CD4-positive, alpha-beta T cell treated with Interleukin-4 for 4 hours (primary cell): ENCODE results near the gene PDLIM1.

Experiments used
- DNase-seq: peaks from one replicate; pipeline ENCODE4 v3.0.0-alpha.2; 2020

PDLIM1 gene, protein sequence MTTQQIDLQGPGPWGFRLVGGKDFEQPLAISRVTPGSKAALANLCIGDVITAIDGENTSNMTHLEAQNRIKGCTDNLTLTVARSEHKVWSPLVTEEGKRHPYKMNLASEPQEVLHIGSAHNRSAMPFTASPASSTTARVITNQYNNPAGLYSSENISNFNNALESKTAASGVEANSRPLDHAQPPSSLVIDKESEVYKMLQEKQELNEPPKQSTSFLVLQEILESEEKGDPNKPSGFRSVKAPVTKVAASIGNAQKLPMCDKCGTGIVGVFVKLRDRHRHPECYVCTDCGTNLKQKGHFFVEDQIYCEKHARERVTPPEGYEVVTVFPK

GRCh38 chr10:95290461-95291364 lies at the start of gene PDLIM1:
Gene PDLIM1, minus strand, starts transcription at chr10:95291003. Its CDS starts 88 bp downstream, at chr10:95290915.
- peak; percentile 13 for DNase-seq

DNA sequence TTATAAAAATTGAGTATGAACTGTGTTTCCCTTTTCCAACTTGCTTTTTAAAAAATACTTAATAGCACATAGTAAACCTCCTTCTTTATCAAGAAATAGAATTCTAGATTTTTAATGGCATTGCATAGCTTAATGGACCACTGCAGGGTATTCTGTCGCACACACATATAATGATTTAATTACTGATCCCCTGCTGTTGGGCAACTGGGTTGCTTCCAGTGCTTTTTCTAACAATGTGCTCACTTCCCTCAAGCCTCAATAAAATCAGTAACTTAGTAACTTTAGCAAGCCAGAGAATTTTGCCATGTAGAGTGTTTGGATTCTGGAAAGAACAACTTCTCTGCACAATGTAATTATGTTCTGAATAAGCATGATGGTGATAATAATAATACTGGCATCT lies 49.1 kb upstream of the PDLIM1 start:
- DNase-seq: no peak

DNA sequence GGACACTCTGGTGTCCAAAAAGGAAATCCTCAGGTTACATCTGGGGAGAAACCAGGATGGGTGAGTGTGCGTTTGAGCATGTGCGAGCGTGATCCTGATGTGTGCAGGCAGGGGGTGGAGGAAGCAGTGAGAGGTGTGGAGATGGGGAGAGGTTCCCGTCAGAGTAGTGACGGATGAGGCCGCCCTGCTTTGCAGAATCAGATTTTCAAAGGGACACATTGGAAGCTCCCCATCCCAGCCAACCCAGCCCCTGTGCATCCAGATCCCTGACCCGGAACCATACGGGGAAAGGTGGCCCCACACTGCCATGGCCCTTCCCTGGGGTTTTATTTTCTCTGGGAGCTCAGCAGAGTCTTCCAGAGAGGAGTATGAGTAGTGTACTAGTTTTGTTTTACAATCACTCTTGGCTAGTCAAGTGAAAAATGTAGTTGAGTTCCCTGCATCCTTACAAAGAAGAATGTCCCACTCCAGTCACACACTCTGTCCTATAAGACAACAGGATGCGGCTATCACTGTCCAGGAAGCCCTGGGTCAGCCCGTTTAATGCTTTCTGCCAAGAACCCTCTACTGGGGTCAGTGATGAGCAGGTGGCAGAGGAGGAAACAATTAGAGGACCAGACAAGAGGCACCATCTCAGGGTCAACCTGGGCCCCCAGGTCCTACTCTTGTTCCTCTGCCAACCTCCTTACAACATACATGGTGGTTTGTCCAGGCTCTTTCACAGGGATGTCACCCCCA lies 46.8 kb upstream of the PDLIM1 start:
- no peak for DNase-seq

DNA sequence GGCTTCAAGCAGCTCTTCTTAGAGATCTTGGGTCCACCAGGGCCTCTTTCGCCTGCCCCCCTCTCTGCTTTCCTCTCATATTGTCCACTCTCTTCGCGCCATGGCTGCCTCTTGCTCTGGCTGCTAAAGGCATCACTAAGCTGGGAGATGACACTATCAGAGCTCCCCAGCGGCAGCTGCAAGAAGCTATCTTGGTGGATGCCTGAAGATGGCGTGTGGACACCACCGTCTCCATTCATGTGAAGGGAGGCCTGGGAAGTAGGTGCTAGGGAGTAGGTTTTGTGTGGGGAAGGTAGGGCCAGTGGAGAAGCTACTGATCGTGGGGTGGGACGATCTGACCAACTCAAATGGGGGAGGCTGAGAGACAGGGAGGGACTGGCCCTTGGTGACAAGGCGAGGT lies 45.9 kb upstream of the PDLIM1 start:
- DNase-seq: no peak

- no peak for DNase-seq
Observed at GRCh38 chr10:95335933-95336699, 45.3 kb upstream of the PDLIM1 start.

GRCh38 chr10:95334805-95335144 lies 44.0 kb upstream of the PDLIM1 start:
- no peak for DNase-seq

DNA sequence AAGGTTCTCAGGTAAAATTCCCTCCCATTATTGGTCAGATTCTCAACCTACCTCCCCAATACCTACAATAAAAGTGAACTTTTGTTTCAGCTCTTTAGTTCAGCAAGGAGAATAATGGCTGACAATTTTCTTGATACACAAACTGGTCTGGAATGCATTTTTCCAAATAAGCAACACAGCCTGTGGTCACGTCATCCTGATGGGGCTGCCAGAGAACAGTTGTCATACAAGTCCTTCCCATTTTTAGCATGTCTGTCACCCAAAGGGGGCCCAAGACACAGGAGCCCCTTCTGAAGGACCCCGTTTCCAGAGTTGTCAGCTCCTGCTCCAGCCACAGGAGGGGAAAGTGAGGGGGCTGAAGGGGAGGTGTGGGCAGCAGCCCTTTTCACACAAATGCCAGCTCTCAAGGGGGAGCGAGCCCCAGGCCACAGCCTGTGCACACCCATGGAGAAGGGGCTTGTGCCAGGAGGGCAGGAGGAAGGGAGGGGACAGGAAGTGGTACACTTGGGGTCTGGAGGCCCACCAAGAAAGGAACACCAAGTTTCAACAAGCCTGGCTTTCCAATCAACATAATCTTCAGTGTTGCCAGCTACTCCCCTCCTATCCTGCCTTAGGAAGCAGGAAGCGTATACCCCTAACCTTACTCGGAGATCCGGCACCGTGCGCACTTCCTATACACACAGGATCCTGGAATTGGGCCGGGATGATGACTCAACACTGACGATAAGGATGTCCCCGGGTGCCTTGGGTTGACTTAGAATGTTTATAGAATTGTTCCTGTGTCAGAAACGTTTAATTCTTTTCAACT lies 43.4 kb upstream of the PDLIM1 start:
- DNase-seq: no peak

DNA sequence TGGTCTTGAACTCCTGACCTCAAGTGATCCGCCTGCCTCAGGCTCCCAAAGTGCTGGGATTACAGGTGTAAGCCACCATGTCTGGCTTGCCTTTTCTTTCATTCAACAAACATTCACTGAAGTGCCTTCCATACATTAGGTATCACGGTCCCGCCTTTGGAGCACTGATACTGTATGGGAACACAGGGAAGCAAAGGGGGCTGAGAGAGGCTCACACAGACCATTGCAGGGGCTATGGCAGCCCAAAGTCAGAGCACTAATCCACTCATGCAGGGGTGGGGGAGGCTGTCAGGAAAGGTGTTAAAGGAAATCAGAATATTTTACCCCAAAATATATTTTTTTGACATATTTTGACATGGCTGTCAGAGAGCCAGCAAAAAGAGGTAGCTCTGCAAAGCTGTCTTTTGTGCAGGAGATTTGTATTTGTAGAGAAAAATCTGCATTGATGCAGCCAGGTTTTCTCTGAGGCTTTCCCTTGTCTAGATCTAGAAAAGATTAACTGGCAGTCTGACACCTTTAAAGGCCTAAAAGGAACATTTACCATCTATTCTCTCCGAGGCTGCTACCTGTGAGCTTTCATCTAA lies 42.0 kb upstream of the PDLIM1 start:
- DNase-seq: no peak

DNA sequence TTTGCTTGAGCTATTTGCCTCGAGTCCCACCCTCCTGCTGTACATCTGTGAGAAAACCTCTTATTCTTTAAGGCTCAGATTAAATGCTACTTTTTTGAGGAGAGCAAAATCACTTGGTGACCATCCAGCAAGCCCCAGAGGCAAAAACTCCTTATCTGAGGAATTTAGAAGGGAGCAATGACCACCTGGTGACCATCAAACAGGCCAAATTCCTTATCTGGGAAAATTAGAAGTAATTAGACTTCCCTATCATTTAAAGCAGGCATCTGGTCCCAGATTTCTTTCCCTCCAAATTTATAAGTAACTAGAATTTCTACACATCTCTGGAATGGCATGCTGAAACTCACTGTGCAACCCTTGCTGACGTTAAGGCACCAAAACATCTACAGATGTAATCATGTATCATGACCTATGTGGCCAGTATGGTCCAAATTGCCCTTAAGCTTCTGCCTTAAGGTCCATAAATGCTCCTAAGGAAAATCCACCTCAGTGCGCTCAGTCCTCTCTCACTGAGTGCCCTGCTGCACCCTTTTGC lies 40.9 kb upstream of the PDLIM1 start:
- DNase-seq: no peak

DNA sequence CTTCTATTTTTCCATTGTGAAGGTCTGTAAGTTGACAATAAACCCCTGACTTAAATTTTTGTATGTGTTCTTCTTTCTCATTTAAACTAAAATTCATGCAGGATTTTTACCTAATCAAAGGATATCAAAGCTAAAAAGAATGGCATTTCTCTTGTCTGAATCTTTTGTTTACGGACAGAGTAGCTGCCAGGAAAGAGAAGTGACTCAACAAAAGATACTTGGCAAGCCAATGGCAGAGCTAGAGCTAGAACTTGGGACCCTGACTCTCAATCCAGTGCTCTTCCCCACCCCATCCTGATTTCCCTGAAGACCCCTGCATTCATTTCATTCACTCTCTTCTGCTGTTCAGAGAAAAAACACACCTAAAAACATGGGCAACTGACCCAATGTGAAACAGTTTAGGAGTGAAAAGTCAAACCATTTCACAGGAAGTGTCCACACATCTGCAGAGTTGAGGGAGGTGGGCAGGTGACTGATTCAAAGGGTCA lies 40.2 kb upstream of the PDLIM1 start:
- DNase-seq: no peak

DNA sequence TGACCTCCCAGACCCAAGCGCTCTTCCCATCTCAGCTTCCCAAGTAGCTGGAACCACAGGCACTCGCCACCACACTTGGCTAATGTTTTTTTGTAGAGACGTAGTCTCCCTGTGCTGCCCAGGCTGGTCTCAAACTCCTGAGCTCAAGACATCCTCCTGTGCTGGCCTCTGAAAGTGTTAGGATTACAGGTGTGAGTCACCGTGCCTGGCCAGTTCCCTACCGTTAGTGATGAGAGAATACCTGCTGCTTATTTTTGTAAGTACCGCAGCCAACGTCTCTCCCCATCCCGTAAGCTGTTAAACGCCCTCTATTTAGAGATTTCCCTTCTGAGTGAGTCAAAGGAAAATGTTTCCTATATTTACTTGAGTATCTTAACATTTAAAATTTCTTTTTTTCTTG lies 38.5 kb upstream of the PDLIM1 start:
- no peak for DNase-seq

DNA sequence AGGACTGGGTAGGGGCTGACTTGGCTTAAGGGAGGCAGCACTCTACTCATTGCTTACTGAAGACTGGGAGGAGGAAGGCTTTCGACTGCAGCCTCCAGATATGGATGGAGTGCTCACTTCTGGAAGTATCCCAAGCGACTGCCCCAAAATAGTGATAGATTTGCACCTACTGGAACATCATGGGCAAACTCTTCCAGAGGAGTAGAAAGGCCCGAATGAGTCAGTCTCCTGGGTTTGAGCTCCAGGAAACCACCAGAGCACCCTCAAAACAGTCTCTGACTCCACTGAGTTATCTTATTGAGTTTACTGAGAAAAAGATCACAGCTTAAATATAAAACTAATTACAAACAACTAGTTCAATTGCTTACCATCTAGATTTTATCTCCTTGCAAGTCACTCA lies 37.2 kb upstream of the PDLIM1 start:
- no peak for DNase-seq

DNA sequence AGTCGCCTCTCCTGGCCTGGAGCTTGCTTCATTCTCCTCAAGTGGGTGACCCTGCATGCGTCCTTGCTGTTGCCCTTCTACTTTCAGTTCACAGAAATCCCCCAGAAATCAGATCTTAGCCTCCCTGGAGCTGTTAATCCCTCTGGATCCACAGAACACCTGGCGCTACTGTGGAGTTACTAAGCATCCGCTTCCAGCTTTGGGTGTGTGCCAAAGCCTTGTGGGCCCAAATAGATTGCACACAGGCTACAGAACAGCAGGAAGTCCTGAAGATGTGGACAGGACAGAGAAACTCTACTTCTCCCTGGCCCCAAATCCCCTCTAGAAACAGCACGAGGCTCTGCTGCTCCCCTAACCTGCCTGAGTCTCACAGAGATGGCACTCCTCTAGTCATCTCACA lies 36.6 kb upstream of the PDLIM1 start:
- no peak for DNase-seq

DNA sequence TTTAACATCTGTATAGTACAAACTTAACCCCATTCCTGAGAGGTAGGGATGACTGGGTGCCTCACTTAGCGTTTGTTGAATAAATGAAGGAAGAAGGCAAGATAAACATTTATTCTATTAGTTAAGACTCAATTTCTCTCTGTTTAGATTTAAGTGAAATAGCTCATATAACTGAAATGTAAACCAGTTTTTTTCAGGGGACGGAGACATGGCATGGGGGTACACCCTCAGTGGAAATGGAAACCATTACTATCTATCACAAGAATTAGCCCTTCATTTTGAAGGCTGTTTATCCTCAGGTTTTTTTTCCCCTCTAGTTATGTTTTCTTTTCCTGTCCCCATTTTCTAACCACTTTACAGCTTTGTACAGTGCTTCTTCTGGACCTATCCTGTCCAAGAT lies 35.6 kb upstream of the PDLIM1 start:
- DNase-seq: no peak

GRCh38 chr10:95325863-95326262 lies 35.1 kb upstream of the PDLIM1 start:
- DNase-seq: no peak

GRCh38 chr10:95324436-95325268 lies 33.8 kb upstream of the PDLIM1 start:
- no peak for DNase-seq

- no peak for DNase-seq
Observed at GRCh38 chr10:95321554-95322301, 30.9 kb upstream of the PDLIM1 start.

DNA sequence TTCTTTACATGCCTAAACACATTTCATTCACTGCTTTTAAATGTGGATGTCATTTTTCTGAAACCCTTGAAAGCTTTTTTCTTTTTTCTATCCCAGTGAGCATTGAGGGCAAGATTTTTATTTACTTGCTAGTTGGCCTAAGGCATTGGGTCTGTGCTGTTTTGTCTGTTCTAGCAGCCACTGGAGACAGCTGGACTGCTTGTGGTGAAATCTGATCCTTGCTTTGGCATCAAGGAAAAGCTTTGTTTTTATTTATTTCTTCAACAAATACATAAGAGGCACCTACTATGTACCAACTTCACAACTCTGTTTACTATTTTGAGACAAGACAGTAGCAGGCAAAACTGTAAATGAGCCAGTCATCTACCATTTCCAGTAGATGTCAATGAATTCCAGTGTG lies 28.4 kb upstream of the PDLIM1 start:
- no peak for DNase-seq

- DNase-seq: no peak
Observed at GRCh38 chr10:95315509-95315908, 24.7 kb upstream of the PDLIM1 start.
